Large intestine (tissue), 3 donors: ENCODE measurements around the gene THUMPD1. TPM values are rescaled to one million over a fixed set of nuclear protein-coding genes. Genes with fewer than 3 reads are reported as not detected.
"Not testable (repeated sequence)": the region's sequence is repeated elsewhere in the genome, so short reads cannot be mapped to it uniquely, and the experiment has no call there.

Experiments
- DNase-seq, 2 donors: peaks; one replicate each; pipeline versions ENCODE4 v3.0.0 to v3.0.0-alpha.2; 2013
- H3K27ac ChIP-seq: one replicate; pipeline ENCODE4 v1.5.1; 2013; ENCODE audit warnings: low read length
- H3K27me3 ChIP-seq: 2 replicates; pipeline ENCODE4 v1.6.1; 2013; ENCODE audit warnings: low read length; ENCODE audit not compliant: control insufficient read depth, insufficient read depth
- H3K36me3 ChIP-seq: 2 replicates; pipeline ENCODE4 v1.6.1; 2013; ENCODE audit warnings: low read length; ENCODE audit not compliant: control insufficient read depth, insufficient read depth
- H3K4me1 ChIP-seq: one replicate; pipeline ENCODE4 v1.6.1; 2013; ENCODE audit warnings: low read length; ENCODE audit not compliant: control insufficient read depth, insufficient read depth
- H3K4me3 ChIP-seq: one replicate; pipeline ENCODE4 v1.5.1; 2013; ENCODE audit warnings: low read length
- H3K9me3 ChIP-seq: one replicate; pipeline ENCODE4 v1.6.1; 2013; ENCODE audit warnings: mild to moderate bottlenecking, low read depth, low read length, moderate library complexity; ENCODE audit not compliant: control insufficient read depth
- WGBS: methylation state at CpG from one replicate; pipeline ENCODE4 v1.1.5; 2013; ENCODE audit warnings: low lambda C conversion rate; ENCODE audit not compliant: insufficient coverage; 5-methylcytosine and 5-hydroxymethylcytosine counted together
- polyA plus RNA-seq: library from polyadenylated mRNA; unstranded; fragments of 120-200 nt; gene quantifications from one replicate; pipeline ENCODE4 v1.2.1, GENCODE V29; 2013

THUMPD1 gene
- polyA plus RNA-seq, 1 donor: 49.4 TPM

DNA sequence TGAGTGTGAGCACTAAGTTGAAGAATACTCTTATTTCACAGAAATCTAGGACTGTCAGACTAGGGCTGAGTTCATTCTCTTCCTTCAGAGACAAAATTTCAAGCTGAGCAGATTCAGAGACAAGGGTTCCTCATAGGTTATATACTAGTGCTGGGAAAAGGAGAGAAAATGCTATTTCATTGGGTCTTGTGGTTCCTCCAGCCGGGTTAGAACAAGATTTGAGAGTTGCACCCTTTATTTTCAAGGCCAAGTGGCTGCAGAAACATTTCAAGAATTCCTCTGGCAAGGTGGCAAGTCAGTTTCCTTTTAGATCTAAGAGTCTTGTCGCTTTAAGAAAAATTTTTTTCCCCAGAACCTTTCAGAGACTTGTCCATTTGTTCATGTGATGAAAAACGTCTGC is 6.8 kb downstream of the THUMPD1 start:
- H3K27ac ChIP-seq: no peak overlapping the region
- H3K4me3 ChIP-seq: no peak overlapping the region
- peaks cover 1% of the 10 kb centered on the region for H3K4me1 ChIP-seq
- H3K36me3 ChIP-seq: peaks cover 39% of the 10 kb centered on the region
- no peaks in the 10 kb centered on the region for H3K9me3 ChIP-seq
- no peaks in the 10 kb centered on the region for H3K27me3 ChIP-seq
- DNase-seq: no peak
- 86% methylated on average over 2 of the region's 3 CpGs for WGBS

DNA sequence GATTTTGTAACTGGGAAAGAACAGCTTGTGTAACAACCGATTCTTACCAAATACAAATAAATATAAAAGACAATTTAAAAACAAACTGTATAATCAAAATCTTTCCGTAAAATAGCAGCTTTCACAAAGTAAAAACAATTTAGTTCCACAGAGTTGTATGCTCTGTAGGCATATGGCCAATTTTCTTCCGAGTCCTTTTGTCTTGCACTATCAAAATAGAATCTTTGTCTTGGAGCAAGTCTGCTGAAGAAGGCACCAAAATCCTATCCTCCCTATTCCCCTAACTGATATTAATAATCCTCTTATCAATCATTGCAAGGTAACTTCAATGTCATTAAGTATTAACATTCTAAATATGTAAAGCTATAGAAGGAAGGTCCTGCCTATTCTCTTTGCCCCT is 7.6 kb downstream of the THUMPD1 start:
- WGBS: 93% methylated on average over 2 of the region's 3 CpGs
- Histone ChIP-seq H3K4me3 (no peak overlapping the region), H3K4me1 (no peaks in the 10 kb centered on the region), H3K9me3 (no peaks in the 10 kb centered on the region), H3K27me3 (no peaks in the 10 kb centered on the region), H3K27ac (no peak overlapping the region), H3K36me3 (peaks cover 39% of the 10 kb centered on the region)
- no peak for DNase-seq

DNA sequence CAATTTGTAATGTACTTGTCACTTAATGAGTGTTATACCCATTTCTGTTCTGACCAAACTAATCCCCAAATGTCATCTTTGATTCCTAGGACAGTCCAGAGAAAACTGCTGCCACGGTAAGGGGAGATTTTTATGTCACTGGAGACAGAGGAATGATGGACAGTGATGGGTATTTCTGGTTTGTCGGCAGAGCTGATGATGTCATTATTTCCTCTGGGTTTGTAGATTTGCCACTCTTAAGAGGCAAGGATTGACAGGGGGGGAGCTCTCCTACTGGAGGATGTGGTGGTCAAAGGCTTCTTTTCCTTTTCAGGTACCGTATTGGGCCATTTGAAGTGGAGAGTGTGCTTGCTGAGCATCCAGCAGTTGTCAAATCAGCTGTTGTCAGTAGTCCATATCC is 12.5 kb downstream of the THUMPD1 start:
- no CpG with 5 or more reads among the region's 3 CpGs for WGBS
- no peaks in the 10 kb centered on the region for H3K9me3 ChIP-seq
- H3K4me1 ChIP-seq: no peaks in the 10 kb centered on the region

DNA sequence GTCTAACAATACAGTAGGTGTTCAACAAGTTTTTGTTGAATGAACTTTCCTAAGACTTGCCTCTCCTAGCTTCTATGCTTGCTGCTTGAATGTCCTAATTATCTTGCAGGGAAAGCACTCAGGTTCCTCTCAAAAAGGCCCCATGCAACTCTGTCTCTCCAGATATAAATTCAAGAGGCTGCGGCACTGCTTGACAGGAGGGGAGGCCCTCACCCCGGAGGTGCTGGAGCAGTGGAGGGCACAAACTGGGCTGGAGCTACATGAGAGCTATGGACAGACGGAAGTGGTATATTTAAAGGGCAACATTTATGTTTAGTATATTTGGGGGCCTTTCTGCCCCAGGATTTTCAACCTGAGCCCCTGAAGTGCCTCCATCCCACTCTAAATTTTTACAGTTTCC is 14.4 kb downstream of the THUMPD1 start:
- no peaks in the 10 kb centered on the region for H3K4me1 ChIP-seq
- no peak for DNase-seq
- H3K27ac ChIP-seq: no peak overlapping the region
- no peak overlapping the region for H3K4me3 ChIP-seq
- peaks cover 4% of the 10 kb centered on the region for H3K36me3 ChIP-seq
- WGBS: no CpG with 5 or more reads among the region's 3 CpGs
- no peaks in the 10 kb centered on the region for H3K9me3 ChIP-seq
- H3K27me3 ChIP-seq: no peaks in the 10 kb centered on the region

More for the DNA sequence above, 12.5 kb downstream of the THUMPD1 start:
- Histone ChIP-seq H3K27ac (no peak overlapping the region), H3K27me3 (no peaks in the 10 kb centered on the region), H3K4me3 (no peak overlapping the region), H3K36me3 (peaks cover 4% of the 10 kb centered on the region)
- DNase-seq: no peak

DNA sequence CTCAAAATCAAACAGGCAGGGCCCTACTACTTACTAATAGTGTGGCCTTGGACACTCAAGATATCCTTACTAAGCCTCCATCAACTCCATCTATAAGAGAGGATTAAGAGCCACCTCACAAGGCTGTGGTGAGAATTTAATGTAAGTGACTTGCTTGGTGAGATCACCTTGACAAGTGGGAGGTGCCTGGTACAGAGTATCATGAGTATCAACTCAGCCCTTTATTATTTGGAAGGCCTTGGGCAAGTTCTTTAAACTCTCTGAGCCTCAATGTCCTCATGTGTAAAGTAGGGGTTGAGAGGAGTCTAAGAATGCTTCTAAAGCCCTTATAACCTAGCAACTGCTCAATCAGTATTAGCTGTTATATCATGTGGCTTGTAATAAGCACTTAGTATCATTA is 15.0 kb downstream of the THUMPD1 start:
- no peak for DNase-seq
- Histone ChIP-seq H3K4me3 (no peak overlapping the region), H3K36me3 (peaks cover 4% of the 10 kb centered on the region), H3K27me3 (no peaks in the 10 kb centered on the region), H3K4me1 (no peaks in the 10 kb centered on the region), H3K9me3 (no peaks in the 10 kb centered on the region), H3K27ac (no peak overlapping the region)

DNA sequence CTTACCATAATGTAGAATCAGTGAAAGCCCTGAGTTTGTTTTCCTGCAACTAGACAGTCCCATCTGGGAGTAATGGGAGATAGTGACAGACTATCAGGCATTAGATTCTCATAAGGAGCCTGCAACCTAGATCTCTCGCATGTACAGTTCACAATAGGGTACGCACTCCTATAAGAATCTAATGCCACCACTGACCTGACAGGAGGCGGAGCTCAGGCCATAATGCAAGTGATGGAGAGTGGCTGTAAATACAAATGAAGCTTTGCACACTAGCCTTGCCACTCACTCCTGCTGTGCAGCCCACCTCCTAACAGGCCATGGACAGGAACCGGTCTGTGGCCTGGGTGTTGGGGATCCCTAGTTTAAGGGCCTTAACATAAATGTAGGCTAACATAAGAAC is 21.4 kb downstream of the THUMPD1 start:
- H3K4me3 ChIP-seq: no peak overlapping the region
- no peaks in the 10 kb centered on the region for H3K9me3 ChIP-seq
- no peaks in the 10 kb centered on the region for H3K36me3 ChIP-seq
- no peaks in the 10 kb centered on the region for H3K27me3 ChIP-seq
- no peak for DNase-seq
- no peaks in the 10 kb centered on the region for H3K4me1 ChIP-seq
- WGBS: 80% methylated on average over 1 of the region's 4 CpGs
- H3K27ac ChIP-seq: no peak overlapping the region

DNA sequence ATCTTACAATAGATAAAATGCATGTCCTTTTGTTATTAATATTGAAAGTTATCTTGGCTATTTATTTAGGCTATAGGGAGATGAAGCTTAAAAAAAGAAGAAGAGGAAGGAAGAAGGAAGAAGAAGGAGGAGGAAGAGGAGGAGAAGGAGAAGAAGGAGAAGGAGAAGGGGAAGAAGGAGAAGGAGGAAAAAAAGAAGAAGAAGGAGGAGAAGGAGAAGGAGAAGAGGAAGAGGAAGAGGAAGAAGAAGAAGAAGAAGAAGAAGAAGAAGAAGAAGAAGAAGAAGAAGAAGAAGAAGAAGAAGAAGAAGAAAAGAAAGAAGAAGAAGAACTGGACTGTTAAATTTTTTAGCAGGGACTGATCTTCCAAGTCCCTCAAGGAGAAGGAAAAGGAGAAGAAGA is 23.9 kb downstream of the THUMPD1 start:
- H3K9me3 ChIP-seq, DNase-seq, H3K36me3 ChIP-seq, H3K4me1 ChIP-seq, H3K27me3 ChIP-seq, H3K27ac ChIP-seq, H3K4me3 ChIP-seq: not testable (repeated sequence)

DNA sequence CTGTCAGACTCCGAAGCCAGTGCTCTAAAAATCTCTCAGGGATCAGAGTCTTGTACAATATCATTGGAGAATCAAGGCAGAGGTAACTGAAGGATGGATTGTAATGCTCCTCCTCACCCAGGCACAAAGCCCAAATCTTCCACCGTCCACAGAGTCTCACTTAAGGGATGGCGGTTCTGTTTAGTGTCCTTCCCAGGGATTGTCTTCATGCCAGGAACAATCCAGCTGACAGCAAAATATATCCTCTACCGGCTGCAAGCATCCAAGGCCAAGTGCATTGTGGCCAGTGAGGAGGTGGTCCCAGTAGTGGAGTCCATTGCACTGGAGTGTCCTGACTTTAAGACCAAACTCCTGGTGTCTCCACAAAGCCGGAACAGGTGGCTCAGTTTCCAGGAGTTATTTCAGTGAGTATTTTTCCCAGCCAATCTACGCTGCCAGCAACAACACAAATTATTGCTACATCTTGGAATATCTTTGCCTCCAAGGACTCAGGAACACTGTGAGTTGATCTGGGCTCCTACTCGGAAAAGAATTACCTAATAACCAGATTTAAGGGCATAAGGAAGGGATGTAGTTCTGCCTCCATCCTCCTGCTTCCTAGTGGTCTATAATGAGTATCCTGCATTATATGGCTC is 30.2 kb downstream of the THUMPD1 start:
- no peak overlapping the region for H3K27ac ChIP-seq
- no peak overlapping the region for H3K4me3 ChIP-seq
- H3K9me3 ChIP-seq: no peaks in the 10 kb centered on the region
- DNase-seq: no peak
- H3K4me1 ChIP-seq: no peaks in the 10 kb centered on the region
- no peaks in the 10 kb centered on the region for H3K27me3 ChIP-seq
- no CpG with 5 or more reads among the region's 7 CpGs for WGBS
- no peaks in the 10 kb centered on the region for H3K36me3 ChIP-seq

DNA sequence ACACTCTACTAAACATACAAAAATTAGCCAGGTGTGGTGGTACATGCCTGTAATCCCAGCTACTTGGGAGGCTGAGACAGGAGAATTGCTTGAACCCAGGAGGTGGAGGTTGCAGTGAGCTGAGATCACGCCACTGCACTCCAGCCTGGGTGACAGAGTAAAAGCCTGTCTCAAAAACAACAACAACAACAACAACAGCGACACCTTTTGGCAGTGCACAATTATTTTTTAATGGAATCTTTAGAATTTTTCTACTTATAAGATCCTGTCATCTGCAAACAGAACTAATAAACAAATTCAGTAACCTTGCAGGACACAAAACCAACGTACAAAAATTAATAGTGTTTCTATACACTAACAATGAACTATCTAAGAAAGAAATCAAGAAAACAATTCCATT is 33.5 kb downstream of the THUMPD1 start:
- H3K27me3 ChIP-seq, DNase-seq, H3K36me3 ChIP-seq, H3K9me3 ChIP-seq, H3K4me3 ChIP-seq, H3K4me1 ChIP-seq, H3K27ac ChIP-seq: not testable (repeated sequence)
- 27% methylated on average over 2 of the region's 3 CpGs for WGBS

DNA sequence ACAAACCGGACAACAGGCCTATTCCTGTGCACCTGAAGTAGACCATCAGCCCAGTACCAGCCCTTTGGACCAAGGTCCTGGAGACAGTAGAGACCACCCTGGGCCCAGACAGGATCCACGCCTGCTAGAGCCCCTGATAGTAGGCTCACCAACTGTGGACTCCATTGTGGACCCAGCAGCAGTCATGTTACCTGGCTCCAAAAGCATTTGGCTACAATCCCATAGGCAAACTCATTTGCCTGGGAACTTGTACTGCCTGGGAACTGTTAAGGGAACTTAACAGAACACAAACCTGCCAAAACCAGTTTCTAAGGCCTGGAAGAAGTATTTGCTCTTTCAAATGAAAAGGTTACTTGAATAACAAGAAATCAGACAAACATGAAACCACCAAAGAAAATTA is 34.2 kb downstream of the THUMPD1 start:
- no peak for DNase-seq
- Histone ChIP-seq H3K27ac (no peak overlapping the region), H3K9me3 (no peaks in the 10 kb centered on the region), H3K27me3 (no peaks in the 10 kb centered on the region), H3K36me3 (no peaks in the 10 kb centered on the region), H3K4me3 (no peak overlapping the region), H3K4me1 (no peaks in the 10 kb centered on the region)
- no CpG with 5 or more reads among the region's 2 CpGs for WGBS

DNA sequence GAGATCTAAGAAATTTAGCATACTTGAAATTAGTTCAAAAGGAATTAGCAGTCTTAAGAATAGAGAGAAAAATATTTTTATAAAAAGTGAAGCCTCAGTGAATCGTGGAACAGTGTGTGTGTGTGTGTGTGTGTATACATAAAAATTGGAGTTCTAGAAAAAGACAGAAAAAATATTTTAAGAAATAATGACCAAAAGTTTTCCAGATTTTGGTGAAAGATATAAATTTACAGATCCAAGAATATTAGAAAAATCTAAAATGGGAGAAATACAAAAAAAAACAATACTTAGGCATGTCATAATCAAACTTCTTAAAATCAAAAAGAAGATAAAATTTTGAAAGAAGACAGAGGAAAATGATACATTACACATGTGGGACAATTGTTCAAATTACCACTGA is 35.6 kb downstream of the THUMPD1 start:
- H3K4me1 ChIP-seq, H3K27ac ChIP-seq, H3K9me3 ChIP-seq, H3K27me3 ChIP-seq, DNase-seq, H3K4me3 ChIP-seq, H3K36me3 ChIP-seq: not testable (repeated sequence)
- WGBS: 91% methylated on average over 1 of the region's 1 CpG
